Stimulated activated CD4-positive, alpha-beta T cell treated with anti-CD3 and anti-CD28 coated beads, Interleukin-1b, Interleukin-23, amount 100 ng/mL, for 48 hours (primary cell): ENCODE data around the gene DPP6.
A peak's percentile ranks its signal among the peaks of the same experiment; 100 is the strongest.

Experiments
- DNase-seq: peaks from one replicate; pipeline ENCODE4 v3.0.0-alpha.2; 2020

DPP6 gene

DNA sequence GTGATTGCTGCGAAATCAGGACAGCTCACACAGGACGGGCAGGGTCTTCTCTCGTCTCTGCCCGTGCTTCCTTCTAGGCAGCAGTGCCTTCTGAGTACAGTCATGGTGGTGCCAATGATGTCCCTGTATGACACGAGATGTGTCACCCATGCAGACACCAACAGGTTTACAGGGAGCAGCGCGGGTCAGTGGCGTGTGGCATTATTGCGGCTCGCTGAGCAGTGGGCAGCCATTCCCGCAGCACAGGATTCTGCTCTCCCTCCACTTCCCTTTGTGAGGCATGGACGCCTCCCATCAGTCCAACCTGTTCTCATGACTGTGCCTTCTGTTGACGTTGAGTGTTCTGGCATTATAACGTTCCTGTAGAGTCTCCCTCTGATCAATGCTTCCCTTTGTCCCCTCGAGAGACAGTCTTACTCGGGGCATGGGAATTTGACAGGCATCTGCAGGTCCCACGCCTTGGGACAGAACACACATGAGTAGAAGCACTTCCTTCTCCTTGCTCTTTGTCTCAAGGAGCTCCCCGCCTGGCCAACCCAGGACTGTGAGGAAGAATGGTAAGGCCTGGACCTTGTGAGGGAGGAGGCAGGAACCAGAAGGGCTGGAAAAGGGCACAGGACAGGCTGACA, 731.2 kb downstream of the DPP6 start:
- DNase-seq = no peak

DNA sequence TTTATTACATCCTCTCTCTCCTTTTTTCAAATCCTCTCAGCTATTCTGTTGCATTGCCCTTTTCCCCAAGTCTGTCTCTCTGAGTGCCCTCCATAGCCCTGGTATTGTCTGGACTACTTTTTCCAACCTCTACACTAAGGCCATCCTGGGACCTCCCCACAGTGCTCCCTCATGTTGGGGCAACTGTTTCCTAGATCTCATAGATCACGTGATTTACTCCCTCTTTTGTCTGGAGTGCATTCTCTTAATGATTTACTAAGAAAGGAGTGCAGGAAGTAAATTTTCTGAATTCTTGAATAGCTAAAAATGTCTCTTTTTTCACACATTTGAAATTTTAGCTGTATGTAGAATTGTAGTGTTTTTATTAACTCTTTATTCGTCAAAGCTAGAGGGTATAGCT, 733.7 kb downstream of the DPP6 start:
- no peak for DNase-seq

DNA sequence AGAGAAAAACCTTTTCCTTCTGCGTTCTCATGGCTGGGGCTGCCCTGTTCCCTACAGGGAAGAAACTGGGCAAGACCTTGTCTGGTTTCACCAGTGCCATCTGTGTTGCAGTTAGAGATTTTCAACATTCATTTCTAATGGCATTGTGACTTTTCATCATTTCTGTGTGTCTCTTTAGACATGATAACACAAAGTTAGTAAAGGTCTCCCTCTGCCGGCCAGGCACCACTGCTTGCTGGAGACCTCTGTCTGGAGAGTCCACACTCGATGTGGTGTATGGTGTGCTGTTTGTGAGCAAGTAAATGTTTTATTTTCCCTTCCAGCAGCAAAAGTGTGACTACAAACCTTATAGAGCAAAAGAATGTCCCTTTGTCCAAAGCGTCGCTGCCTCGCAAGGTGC, 737.2 kb downstream of the DPP6 start:
- DNase-seq = no peak

DNA sequence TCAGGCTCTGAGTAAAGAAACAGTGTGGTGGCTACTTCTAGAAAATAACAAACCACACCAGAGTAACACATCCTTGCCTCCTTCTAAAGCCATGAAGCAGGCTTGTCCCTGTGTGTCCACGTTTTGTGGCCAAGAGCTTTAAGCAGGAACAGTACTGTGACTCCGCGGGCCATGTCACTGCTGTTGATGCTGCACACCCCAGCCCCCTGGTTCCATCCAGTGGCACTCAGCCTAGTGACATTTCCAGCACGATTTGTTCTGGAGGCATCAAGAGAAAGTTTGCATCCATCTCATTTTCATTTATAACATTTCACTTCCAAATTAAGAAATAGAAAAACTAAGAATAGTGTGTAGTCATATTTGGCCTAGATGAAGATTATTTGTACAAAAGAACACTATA, 739.4 kb downstream of the DPP6 start:
- no peak for DNase-seq

DNA sequence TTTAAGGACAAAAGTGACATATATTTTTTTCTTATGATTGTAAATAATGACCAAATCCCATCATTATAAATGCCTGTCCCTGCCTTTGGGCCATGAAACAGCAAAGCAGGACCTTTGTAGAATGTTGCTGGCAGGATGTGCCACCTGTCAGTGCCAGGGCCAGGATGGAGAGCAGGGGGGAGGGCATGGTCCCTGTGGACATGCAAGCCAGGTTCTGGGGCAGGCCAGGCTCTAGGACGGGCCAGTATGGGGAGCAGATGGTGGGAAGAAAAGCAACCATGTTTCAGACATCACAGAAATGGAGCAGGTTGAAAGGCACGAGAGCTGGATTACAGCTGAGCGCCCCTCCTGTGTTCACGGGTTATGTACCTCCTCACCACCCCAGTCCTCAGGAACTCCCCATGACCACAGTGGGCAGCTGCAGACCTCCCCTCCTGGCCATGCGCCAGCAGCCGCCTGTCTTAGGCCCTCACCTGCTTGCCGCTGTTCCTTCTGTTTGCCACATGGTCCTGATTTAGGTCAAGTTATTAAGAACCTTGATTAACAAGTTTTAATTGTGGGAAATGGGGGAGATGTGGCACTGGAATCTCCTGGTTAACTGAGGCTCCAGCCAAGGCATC, 740.3 kb downstream of the DPP6 start:
- no peak for DNase-seq

DNA sequence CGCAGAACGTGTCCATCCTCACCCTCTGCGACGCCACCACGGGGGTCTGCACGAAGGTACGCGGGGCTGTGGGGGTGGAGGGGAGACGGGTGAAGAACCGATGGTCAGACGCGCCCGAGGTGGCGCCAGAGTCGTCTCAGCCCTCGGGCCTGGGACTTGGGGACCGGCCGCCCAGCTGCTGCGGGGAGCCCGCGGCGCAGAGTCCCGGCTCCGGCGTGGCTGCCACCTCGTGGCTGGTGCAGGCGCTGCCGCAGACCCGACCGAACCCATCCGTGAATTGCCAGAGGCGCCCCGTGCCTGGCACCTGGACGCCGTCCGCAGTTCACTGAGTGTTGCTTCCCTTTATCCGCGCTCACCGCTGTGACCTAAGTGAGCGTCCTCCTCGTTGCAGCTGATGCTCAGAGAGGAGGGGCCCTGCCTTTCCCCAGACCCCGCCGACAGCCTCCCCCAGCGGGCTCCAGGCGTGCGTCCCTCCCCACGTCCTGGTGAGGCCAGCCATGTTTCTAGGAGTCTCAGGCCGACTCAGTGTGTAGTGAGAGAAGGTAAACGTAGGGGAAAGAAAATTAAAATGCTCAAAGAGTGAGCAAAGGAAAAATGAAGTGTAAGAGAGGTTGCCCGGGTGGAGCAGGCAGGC, 742.1 kb downstream of the DPP6 start:
- peak; percentile 12 for DNase-seq

DNA sequence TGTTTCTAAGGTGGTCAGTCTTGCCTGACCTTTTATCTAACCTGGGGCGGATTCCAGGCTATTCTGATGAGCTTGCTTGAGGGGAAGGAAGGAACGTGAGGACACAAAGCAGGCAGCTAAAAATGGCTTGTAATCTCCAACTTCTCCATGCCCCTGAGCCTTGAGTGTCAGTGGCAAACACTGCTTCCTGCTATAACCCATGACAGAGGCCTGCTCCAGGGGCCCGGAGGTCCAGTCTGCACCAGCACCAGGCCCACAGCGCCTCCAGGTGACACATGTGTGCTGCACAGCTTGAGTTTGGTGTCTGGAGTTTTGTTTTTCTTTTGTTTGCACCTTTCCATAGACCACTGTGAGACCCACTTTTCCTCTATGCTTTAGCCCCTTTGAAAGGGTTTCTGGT, 742.8 kb downstream of the DPP6 start:
- no peak for DNase-seq

DNA sequence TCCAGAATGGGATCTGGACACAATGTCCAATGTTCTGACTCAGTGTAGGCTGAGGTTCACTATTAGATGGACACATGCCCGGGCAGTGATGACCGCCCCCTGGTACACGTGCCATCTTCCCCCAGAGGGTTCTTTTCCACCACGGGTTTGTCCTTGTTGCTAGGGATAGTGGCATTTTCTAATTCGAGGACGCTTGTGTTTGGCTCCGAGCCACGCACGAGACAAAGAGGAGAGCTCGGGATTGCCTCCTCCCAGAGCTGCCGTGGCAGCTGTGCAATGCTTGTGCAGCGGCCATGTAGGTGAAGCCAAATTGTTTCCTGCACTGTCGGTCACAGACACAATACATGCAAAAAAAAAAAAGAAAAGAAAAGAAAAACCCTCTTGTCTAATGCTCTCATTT, 743.2 kb downstream of the DPP6 start:
- DNase-seq = no peak

DNA sequence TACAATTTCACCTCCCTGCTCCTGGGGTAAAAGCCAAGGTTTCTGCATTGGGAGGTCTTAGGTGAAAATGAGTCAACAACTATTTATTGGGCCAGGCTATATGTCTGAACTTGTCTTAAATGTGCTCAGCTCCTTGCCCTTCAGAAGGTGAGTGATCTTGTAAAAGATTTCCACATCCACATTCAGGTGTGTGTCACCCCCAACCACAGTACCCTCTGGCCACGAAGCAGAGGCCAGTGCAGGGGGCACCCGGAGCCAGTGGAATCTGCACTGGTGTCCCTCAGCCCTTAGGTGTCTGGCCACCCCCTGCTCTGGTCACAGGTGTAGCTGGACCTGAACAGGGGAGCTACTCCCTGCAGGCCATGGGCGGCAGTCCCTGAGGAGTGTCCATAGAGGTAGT, 752.3 kb downstream of the DPP6 start:
- DNase-seq = no peak

DNA sequence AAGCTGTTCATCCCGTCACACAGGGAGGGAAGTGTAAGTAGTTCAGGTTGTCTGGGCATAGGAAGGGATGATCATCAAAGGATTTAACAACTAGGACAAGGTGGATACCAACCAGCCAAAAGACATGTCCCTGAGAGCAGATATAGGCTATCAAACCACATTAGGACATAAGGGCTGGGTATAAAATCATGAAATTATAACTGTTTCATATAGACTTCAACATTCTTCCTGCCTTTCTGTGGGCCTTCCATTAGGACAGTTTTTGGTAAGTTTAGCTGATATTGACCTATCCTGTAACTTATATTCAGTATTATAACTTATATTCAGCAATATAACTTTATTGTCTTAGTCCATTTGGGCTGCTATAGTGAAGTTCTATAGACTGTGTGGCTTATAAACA, 759.8 kb downstream of the DPP6 start:
- DNase-seq = no peak

DNA sequence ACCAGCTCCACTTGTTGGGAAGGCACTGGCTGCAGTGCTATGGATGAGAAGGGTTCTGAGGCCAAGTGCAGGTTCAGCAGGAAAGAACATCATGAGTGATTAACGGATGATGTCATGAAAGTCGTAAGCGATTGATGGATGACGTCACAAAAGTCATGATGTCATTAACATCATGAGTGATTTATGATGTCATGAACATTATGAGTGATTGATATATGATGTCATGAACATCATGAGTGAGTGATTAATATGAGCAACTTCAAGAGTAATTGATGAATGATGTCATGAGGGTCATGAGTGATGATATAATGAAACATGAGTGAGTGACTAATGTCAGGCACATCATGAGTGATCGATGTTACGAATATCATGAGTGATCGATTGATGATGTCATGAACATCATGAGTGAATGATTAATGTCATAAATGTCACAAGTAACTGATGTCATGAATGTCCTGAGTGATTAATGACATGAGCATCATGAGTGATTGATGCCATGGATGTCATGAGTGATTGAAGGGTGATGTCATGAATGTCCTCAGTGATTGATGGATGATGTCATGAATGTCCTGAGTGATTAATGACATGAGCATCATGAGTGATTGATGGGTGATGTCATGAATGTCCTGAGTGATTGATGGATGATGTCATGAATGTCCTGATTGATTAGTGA, 765.2 kb downstream of the DPP6 start:
- no peak for DNase-seq

DNA sequence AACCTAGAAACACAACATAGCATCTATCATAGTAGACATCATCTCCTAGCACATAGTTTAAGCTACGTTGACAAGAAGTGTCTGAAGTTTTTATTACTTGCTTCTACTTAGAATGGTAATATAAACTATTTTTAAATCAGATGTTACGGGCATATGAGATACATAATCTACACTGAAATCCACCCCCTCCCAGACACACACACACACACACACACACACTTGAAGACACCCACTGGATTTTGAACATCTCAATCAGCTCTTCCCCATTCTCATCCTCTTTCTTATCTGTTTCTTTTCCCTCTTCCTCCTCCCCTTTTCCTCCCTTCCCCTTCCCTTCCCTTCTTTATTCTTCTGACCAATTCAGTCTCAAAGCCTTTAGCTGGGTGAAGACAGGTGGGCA, 774.8 kb downstream of the DPP6 start:
- DNase-seq = no peak

DNA sequence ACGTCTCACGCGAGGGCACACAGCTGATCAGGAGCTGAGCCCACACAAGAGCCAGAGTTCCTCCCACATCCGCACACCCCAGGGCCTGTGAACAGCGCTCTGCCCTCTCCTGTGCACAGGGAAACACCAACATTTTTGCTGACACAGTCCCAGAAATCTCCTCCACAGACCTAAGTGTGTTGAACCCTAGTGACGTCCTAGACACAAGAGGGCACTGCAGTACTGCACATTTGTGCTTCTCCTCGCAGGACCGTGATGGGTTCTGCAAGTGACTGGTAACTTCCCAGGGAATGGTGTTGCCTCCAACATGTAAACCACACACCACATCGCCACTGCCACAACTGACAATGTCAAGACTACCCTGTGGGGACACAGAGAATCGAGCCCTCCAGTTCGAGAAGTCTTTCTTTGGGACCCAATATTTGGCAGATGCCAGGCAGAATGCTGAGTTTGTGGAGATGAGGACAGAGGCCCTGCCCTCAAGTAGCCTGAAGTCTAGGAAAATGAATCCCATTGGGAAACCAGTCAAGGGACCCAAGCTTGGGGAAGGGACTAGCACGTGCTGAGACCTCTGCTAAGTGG, 780.5 kb downstream of the DPP6 start:
- no peak for DNase-seq

DNA sequence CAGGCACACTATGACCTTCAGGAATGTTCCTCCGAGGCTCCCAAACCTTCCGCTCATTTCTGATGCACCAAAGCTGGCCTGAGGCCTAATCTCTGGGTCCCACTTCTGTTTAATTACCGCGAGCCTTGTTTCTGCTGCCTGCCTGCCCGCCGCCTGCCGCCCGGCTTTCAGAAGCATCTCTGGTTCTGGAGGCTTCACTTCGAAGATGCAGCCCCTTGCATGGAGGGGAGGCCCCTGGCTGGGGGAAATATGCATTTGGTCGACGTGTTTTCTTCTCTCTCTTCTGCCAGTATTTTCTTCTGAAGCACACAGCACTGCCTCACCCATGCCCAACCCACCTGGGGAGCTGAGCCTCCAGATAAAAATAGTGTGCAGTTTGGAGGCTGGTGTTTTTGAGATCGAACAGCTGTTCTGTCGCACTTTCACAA, 783.8 kb downstream of the DPP6 start:
- DNase-seq = no peak

DNA sequence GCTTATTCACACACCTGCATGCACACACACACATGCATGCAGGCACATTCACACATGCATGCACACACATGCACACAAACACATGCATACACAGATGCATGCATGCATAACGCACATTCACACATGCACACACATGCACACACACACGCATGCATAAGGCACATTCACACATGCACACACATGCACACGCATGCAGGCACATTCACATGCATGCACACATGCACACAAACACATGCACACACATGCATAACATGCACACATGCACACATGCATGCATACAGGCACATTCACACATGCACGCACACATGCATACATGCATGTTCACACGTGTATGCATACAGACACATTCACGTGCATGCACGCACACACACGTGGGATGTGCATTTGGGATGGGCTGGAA, 784.9 kb downstream of the DPP6 start:
- DNase-seq = no peak

DNA sequence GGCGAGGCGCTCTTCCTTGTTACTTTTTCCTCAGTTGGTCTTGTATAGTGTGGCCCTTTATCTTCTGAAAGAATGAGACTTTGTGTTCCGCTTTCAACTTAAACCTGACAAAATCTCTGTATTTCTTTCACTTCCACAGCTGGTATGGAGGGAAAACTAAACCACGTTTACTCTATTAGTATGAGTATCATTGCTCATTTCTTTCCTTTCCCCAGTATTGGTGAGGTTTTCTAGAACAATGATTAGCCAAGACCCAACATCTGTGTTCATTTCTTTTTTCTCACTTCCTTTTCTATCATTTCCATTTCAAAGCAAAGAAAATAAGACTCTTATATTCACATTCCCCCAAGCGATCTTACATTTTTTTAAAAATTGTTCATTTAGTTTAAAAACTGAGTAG, 785.4 kb downstream of the DPP6 start:
- DNase-seq = no peak

DNA sequence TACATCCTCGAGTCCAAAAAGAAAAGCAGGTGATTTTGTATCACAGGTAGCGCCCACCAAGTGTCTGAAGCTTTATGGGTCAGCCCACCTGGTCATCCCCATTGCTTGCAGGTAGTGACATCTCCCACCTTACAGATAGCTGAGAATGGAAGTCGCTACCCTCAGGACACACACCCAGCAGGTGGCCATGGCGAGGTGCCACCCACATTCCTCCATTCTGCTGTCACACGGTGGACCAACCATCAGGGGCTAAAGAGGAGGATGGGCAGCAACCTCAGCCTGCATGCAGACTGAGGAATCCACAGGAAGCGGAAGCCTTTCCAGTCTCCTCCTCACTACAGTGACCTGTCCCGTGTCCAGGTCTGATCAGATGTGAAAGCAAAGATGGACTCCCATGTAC, 787.9 kb downstream of the DPP6 start:
- no peak for DNase-seq

DNA sequence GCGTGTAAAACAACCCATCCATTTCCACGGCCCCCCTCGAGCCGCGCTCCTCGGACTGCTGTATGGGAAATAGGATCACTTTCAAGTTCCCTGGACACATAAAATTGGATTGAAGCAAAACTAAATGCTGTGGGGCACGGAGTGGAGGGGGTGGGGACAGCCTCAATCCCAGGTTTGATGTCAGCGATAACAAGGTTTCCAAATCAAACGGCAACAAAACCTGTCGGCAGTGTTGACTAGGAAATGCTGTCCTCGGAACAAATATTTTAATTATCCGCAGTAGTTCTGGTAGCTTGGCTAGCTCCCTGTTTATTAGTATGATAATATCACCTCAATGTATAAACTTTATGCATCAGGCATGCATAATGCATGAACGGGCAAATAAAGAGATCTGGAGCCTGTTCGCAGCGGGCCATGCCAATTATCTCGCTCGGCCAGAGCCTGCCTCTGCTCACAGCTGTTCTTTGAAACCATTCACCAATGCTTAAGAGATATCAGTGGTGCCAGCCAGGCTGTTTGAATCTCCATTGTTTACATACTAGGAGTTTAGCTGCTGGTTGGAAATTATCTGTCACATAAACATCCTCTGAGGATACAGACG, 789.6 kb downstream of the DPP6 start:
- DNase-seq = no peak

DNA sequence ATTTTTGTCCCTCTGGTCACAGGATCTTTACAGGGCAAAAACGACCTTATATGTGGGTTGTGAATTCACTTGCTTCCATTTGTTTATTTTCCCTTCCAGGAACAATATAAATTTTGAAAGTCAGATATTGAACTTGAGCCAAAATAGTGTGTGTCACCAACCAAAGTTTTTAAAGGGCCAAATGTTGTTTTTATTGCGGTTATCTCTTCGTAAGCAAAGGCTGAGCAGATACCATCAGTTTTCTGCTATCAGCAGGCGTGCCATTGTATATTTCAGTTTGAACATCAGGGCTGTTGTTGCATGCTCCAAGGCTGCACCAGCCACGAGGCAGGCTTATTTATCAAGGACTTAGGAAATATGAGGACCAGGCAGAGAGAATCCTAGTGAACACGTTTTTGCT, 790.4 kb downstream of the DPP6 start:
- no peak for DNase-seq

DNA sequence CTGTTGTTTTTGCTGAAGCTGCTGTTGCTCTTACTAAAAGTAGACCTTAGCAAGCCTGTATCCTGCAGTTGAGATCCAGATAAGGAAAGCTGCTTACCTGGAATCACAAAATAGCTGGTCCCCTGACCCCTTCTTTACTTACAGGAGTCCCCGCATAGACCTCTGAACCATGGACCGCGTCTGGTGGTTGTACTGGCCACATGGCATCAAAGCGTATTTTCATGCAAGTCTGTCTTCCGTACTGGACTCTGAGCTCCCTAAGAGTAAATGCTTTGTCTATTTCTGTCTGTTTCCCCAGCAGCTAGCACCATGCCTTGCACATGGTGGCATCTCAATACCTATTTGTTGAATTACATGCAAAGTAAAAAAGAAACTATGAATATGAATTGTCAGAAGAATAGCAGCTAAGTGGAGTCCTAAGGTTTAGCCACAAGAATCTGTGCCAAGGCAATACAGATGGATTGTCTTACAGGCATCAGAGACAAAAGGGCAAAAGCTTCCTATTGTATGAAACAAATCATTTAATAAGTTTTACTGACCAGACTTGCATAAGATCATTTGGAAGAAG, 791.6 kb downstream of the DPP6 start:
- DNase-seq = no peak

DNA sequence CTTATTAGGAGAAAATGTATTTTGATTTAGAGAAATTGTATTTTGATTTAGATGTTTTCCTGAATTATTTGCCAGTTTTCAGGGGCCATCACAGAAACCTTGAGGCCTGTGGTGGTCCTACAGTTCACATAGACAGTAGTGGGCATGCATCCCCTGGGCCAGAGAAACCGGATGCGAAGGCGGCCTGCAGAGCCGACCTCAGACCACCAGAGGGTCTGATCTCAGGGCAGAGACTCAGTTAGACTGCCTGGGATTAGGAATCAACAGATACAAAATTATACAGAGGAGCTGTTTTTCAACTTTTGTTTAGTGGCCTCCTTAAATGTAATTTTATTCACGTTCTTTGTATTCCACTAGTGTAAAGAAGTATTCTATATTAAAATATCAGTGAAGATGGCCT, 792.3 kb downstream of the DPP6 start:
- no peak for DNase-seq

DNA sequence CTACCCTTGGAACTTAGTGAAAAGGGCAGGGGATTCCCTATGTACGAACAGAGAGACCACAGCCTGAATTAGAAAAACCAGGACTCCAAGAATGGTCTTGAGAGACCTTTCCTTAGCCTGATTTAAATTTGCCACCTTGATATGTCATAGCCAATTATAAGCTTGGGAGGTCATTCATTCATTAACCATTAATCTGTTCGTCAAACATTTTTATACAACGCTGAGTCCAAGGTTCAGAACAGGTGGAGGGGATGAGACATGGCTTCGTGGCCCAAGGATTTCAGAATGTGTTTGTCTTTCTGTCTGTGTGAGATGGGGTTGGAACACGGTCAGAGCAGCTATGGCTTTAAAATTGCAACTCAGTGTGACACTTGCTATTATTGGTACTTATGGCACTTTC, 792.8 kb downstream of the DPP6 start:
- no peak for DNase-seq

DNA sequence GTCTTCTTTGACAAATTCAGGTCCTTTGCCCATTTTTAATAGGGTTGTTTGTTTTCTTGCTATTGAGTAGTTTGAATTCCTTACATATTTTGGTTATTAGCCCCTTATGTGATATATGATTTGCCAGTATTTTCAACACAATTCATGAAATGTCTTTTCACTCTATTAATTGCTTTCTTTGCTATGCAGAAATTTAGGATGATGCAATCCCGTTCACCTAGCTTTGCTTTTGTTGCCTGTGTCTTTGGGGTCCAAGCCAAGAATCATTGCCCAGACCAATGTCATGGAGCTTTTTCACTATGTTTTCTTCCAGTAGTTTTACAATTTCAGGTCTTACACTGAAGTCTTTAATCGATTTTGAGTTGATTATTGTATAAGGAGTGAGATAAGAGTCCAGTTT, 796.3 kb downstream of the DPP6 start:
- DNase-seq = no peak
